SK-N-SH (cell line): ENCODE measurements around the gene DOCK6. TPM values are rescaled to one million over a fixed set of nuclear protein-coding genes. Genes with fewer than 3 reads are reported as not detected.
A peak's percentile ranks its signal among the peaks of the same experiment; 100 is the strongest.

Experiments used
- CTCF ChIA-PET: fragments of 300-600, 350-600 bp; formaldehyde crosslinking; extraction: SDS; loops from one replicate; lab custom pipeline; 2021; lab: Yijun Ruan, JAX
- POLR2A ChIA-PET: fragments of 350-600 bp; sonication (Branson Sonifier 250); formaldehyde crosslinking; extraction: SDS; loops from one replicate; lab custom pipeline; 2020; ENCODE audit warnings: antibody characterized with exemption, inconsistent platforms; lab: Yijun Ruan, JAX
- DNase-seq: peaks from one replicate; pipeline ENCODE4 v3.0.0; 2012
- H2AFZ ChIP-seq: fragments of 200-600 bp; sonication (generic); 2 replicates; pipeline ENCODE4 v1.8.1; 2016; ENCODE audit warnings: antibody characterized with exemption, mild to moderate bottlenecking, low read depth
- H3F3A ChIP-seq: fragments of 200-600 bp; sonication (generic); replicated peaks from 2 replicates; pipeline ENCODE3; 2016; ENCODE audit warnings: antibody characterized with exemption, mild to moderate bottlenecking; ENCODE audit not compliant: insufficient read depth
- H3K27ac ChIP-seq, 2 experiments: fragments of 200-500 bp in 1 of 2; fragments of 200-600 bp in 1 of 2; sonication (Bioruptor generic) in 1 of 2; sonication (generic), shearing (Covaris generic) in 1 of 2; 2 replicates each; pipeline versions ENCODE4 v1.5.1 to v1.6.1; 2014 to 2016; ENCODE audit warnings: low read depth in 2 of 2, inconsistent platforms in 1 of 2, low read length in 1 of 2, mild to moderate bottlenecking in 1 of 2, mixed read lengths in 1 of 2
- H3K27me3 ChIP-seq: fragments of 200-600 bp; sonication (generic), shearing (Covaris generic); 2 replicates; pipeline ENCODE4 v1.6.1; 2016; ENCODE audit warnings: mixed run types; ENCODE audit not compliant: insufficient read depth
- H3K36me3 ChIP-seq, 2 experiments: fragments of 200-500 bp in 1 of 2; fragments of 200-600 bp in 1 of 2; sonication (Bioruptor generic) in 1 of 2; sonication (generic) in 1 of 2; replicated peaks in 1 of 2; 2 replicates each; pipeline versions ENCODE3 to v1.5.1; 2014 to 2016; ENCODE audit warnings: low read length in 1 of 2, mild to moderate bottlenecking in 1 of 2; ENCODE audit not compliant: insufficient read depth in 2 of 2, control insufficient read depth in 1 of 2
- H3K4me1 ChIP-seq, 2 experiments: fragments of 200-500 bp in 1 of 2; fragments of 200-600 bp in 1 of 2; sonication (Bioruptor generic) in 1 of 2; sonication (generic), shearing (Covaris generic) in 1 of 2; 2 replicates each; pipeline versions ENCODE4 v1.5.1 to v1.6.1; 2014 to 2016; ENCODE audit warnings: low read depth in 1 of 2, low read length in 1 of 2, mixed run types in 1 of 2; ENCODE audit not compliant: insufficient read depth in 2 of 2, control insufficient read depth in 1 of 2
- H3K4me2 ChIP-seq: fragments of 200-600 bp; sonication (generic), shearing (Covaris generic); 2 replicates; pipeline ENCODE4 v1.6.1; 2017; ENCODE audit warnings: mixed run types
- H3K4me3 ChIP-seq, 2 experiments: fragments of 200-500 bp in 1 of 2; fragments of 200-600 bp in 1 of 2; sonication (Bioruptor generic) in 1 of 2; sonication (generic), shearing (Covaris generic) in 1 of 2; 2 replicates each; pipeline versions ENCODE4 v1.5.1 to v1.8.1; 2014 to 2016; ENCODE audit warnings: low read depth in 2 of 2, inconsistent platforms in 1 of 2, low read length in 1 of 2, mild to moderate bottlenecking in 1 of 2, mixed read lengths in 1 of 2, moderate library complexity in 1 of 2
- H3K79me2 ChIP-seq: fragments of 200-600 bp; sonication (generic); 2 replicates; pipeline ENCODE4 v1.8.1; 2017; ENCODE audit warnings: mild to moderate bottlenecking; ENCODE audit not compliant: insufficient read depth
- H3K9ac ChIP-seq: fragments of 200-600 bp; sonication (generic); 2 replicates; pipeline ENCODE4 v1.6.1; 2017; ENCODE audit warnings: mixed run types
- H3K9me2 ChIP-seq: fragments of 200-600 bp; sonication (generic); 2 replicates; pipeline ENCODE4 v1.6.1; 2017; ENCODE audit warnings: mixed run types
- H3K9me3 ChIP-seq: fragments of 200-600 bp; sonication (generic); 2 replicates; pipeline ENCODE4 v1.6.1; 2017; ENCODE audit warnings: mixed run types, mild to moderate bottlenecking, moderate library complexity
- H4K20me1 ChIP-seq: fragments of 200-600 bp; sonication (generic); 2 replicates; pipeline ENCODE4 v1.6.1; 2017; ENCODE audit warnings: mild to moderate bottlenecking, mixed run types; ENCODE audit not compliant: insufficient read depth
- FOXM1 ChIP-seq: IDR thresholded peaks from 2 replicates; pipeline ENCODE4 v1.4.0; 2012; ENCODE audit warnings: low read depth, mild to moderate bottlenecking
- IRF3 ChIP-seq: fragments of 150-350 bp; IDR thresholded peaks from 2 replicates; pipeline ENCODE4 v1.6.1; 2016; ENCODE audit warnings: mild to moderate bottlenecking, low read depth, low read length
- MEF2A ChIP-seq: IDR thresholded peaks from 2 replicates; pipeline ENCODE4 v1.4.0; 2012; ENCODE audit warnings: low read depth, borderline replicate concordance
- NRF1 ChIP-seq: IDR thresholded peaks from 2 replicates; pipeline ENCODE4 v1.6.1; 2012; ENCODE audit warnings: low read depth, mild to moderate bottlenecking, low read length
- PBX3 ChIP-seq: IDR thresholded peaks from 2 replicates; pipeline ENCODE4; 2012
- POLR2AphosphoS5 ChIP-seq: IDR thresholded peaks from 2 replicates; pipeline ENCODE4 v1.6.1; 2012; ENCODE audit warnings: low read depth, low read length
- REST ChIP-seq: IDR thresholded peaks from 2 replicates; pipeline ENCODE4 v1.6.1; 2012; ENCODE audit warnings: mild to moderate bottlenecking, low read depth, low read length, moderate library complexity
- RFX5 ChIP-seq: IDR thresholded peaks from 2 replicates; pipeline ENCODE4 v1.6.1; 2012; ENCODE audit warnings: mild to moderate bottlenecking, improper control_type of control experiment, low read length
- SIN3A ChIP-seq: IDR thresholded peaks from 2 replicates; pipeline ENCODE4 v1.6.1; 2012; ENCODE audit warnings: low read depth, mild to moderate bottlenecking, low read length, moderate library complexity, borderline replicate concordance
- SMC3 ChIP-seq: IDR thresholded peaks from 2 replicates; pipeline ENCODE4 v1.6.1; 2012; ENCODE audit warnings: low read depth, low read length, improper control_type of control experiment
- USF2 ChIP-seq: fragments of 150-350 bp; IDR thresholded peaks from 2 replicates; pipeline ENCODE4 v1.6.1; 2017; ENCODE audit warnings: antibody characterized with exemption, low read length, low read depth, borderline replicate concordance
- WGBS: methylation state at CpG from one replicate; pipeline ENCODE4 v1.1.6; 2017; ENCODE audit warnings: low lambda C conversion rate; 5-methylcytosine and 5-hydroxymethylcytosine counted together
- polyA plus RNA-seq, 3 experiments: library from polyadenylated mRNA; depleted of rRNA; stranded (reverse); fragments of >200 nt; gene quantifications; 2 replicates each; pipeline ENCODE4 v1.2.3, GENCODE V29; 2012

DOCK6 gene
- polyA plus RNA-seq, 1 of the 3 experiments (the other 2 are of a cell fraction): 18.3 TPM

GRCh38 chr19:11293433-11294389, 31.4 kb upstream of the DOCK6 start (continued):
- TF ChIP-seq SMC3 (peak; percentile 91), PBX3 (no peak)

GRCh38 chr19:11291991-11292390, 29.7 kb upstream of the DOCK6 start:
- peaks cover 0 to 3% of the 10 kb centered on the region in 2 experiments; a peak in 1 of 4 replicates for H3K4me1 ChIP-seq
- H3K4me3 ChIP-seq: no peak overlapping the region
- H3F3A ChIP-seq: peaks cover 3% of the 10 kb centered on the region
- POLR2A ChIA-PET: no interaction called here
- no peak for TF ChIP-seq POLR2AphosphoS5
- no peak for TF ChIP-seq NRF1
- TF ChIP-seq PBX3: no peak
- no peak for TF ChIP-seq USF2
- TF ChIP-seq FOXM1: no peak
- no peak for TF ChIP-seq MEF2A
- no peaks in the 10 kb centered on the region for H4K20me1 ChIP-seq
- no peaks in the 10 kb centered on the region for H3K27me3 ChIP-seq
- no peak for DNase-seq
- H3K9ac ChIP-seq: no peak overlapping the region
- H3K9me2 ChIP-seq: no peaks in the 10 kb centered on the region
- CTCF ChIA-PET: interaction anchor here (1.2 to 5.1 kb wide), 3 partner anchors 84 to 149 kb away, joined by 4 to 66 read pairs (median 22); partner anchors contain the start of gene SWSAP1
- H3K27ac ChIP-seq: no peak overlapping the region
- H3K4me2 ChIP-seq: no peak overlapping the region
- H2AFZ ChIP-seq: no peak overlapping the region
- no peaks in the 10 kb centered on the region for H3K36me3 ChIP-seq
- H3K9me3 ChIP-seq: no peaks in the 10 kb centered on the region
- no peaks in the 10 kb centered on the region for H3K79me2 ChIP-seq
- 78% methylated on average over 1 of the region's 1 CpG for WGBS

- no peak overlapping the region for H3K27ac ChIP-seq
- no peaks in the 10 kb centered on the region for H3K36me3 ChIP-seq
- no peaks in the 10 kb centered on the region for H3K27me3 ChIP-seq
- DNase-seq: no peak
- no peak overlapping the region for H3K4me2 ChIP-seq
- WGBS: 94% methylated on average over 7 of the region's 7 CpGs
- H4K20me1 ChIP-seq: no peaks in the 10 kb centered on the region
- H3F3A ChIP-seq: no peaks in the 10 kb centered on the region
- no peaks in the 10 kb centered on the region for H3K9me2 ChIP-seq
- H3K79me2 ChIP-seq: no peaks in the 10 kb centered on the region
- H2AFZ ChIP-seq: no peak overlapping the region
- ChIA-PET CTCF (interaction anchor here (0.7 to 3.8 kb wide), 5 partner anchors 84 to 154 kb away, joined by 3 to 22 read pairs (median 4); no protein-coding TSS in a partner anchor), POLR2A (no interaction called here)
- H3K4me3 ChIP-seq: no peak overlapping the region
- H3K9me3 ChIP-seq: no peaks in the 10 kb centered on the region
- H3K4me1 ChIP-seq: peaks cover 0 to 3% of the 10 kb centered on the region in 2 experiments; a peak in 1 of 4 replicates
- no peak overlapping the region for H3K9ac ChIP-seq
- TF ChIP-seq RFX5: no peak
- no peak for TF ChIP-seq PBX3
- TF ChIP-seq IRF3: no peak
- no peak for TF ChIP-seq POLR2AphosphoS5
- TF ChIP-seq FOXM1: no peak
- no peak for TF ChIP-seq SIN3A
- TF ChIP-seq REST: no peak
Observed at GRCh38 chr19:11291415-11291814, 29.1 kb upstream of the DOCK6 start.
